ENCODE data around the gene KLK8. TPM values are rescaled to one million over a fixed set of nuclear protein-coding genes. Genes with fewer than 3 reads are reported as not detected.

The KLK8 gene
- polyA plus RNA-seq, 3 donors: 1.8 to 2.8 (median 2.8) TPM

DNA sequence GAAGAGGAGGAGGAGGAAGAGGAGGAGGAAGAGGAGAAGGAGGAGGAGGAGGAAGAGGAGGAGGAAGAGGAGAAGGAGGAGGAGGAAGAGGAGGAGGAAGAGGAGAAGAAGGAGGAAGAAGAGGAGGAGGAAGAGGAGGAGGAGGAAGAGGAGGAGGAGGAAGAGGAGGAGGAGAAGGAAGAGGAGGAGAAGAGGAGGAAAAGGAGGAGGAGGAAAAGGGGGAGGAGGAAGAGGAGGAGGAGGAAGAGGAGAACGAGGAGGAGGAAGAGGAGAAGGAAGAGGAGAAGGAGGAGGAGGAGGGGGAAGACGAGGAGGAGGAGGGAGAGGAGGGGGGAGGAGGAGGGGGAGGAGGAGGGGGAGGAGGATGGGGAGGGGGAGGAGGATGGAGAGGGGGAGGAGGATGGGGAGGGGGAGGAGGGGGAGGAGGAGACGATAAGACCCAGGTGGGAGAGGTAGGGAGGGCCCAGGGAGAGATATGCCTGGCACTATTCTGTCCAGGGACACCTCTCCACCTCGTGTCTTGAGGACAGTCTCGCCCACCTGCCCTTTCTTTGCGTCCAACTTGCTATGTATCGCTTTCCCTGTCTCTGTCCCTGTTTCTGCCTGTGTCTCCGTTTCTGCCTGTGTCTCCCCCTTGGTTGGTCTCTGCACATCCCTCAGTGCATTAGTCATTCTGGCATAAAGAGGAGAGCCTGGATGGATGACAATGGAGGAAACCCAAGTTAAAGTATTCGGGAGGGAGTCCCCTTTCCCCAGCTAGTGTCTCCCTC lies 41.5 kb downstream of the KLK8 start:
- DNase-seq: no peak

- DNase-seq: no peak
These were observed 43.8 kb downstream of the KLK8 start for GRCh38 chr19:50957587-50957986.

DNA sequence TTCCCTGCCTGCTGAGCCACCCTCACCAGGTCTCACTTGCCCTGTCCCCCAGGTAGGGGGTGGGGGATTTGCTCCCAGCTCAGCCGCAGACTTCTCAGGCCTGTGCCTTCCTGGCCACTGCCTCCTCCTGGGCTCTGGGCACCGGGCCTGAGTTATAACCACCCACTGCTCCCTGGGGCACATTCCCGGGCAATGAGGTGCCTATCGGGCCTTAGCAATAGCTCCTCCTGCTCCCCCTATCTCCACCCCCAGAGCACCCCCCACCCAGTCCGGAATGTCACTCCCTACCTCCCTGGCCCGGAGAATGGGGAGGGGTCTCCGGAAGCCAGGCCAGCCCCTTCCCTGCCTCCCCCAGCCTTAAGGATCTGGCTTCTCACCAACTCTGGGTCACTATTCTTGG lies 48.5 kb downstream of the KLK8 start, which contains the start of gene KLK5:
Gene KLK5, minus strand, starts transcription at position 129 of the 400 bp plus-strand sequence. CDS start 381 bp downstream, outside the sequence.
- DNase-seq: no peak

- no peak for DNase-seq
These were observed 51.5 kb downstream of the KLK8 start for GRCh38 chr19:50949861-50950260.

DNA sequence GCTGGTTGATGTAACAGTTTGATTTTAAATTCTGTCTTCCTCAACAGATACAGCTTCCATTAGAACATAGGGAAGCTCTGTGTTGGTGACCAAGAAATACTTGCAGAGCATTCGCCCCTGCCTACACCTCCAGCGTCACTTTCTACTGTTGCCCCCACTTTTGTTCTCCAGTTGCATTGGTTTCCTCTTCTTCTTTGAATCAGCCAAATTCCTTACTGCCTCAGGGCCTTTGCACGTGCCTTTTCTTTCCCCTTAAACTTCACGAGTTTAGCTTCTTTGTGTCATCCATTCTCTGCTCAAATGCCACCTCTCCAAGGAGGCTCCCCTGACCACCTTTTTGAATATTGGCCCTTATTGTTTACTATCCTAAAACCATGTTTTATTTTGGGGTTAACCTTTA lies 54.3 kb downstream of the KLK8 start:
- no peak for DNase-seq

Other genes starting within 250 kb of the KLK8 start
- gene GPR32, start 231.1 kb downstream of the KLK8 start, polyA plus RNA-seq (ENCODE audit: insufficient read length in 3 of 3): not detected
- under 1 TPM in 1 of 3 donors, not detected in 2; 0.09 TPM for gene ACP4, start 211.2 kb downstream of the KLK8 start, polyA plus RNA-seq (ENCODE audit: insufficient read length in 3 of 3)
- 1 to 10 TPM; 1.2 to 1.7 (median 1.3) TPM for gene KLK1, start 177.8 kb downstream of the KLK8 start, polyA plus RNA-seq (ENCODE audit: insufficient read length in 3 of 3)
- not detected for gene KLK15, start 168.0 kb downstream of the KLK8 start, polyA plus RNA-seq (ENCODE audit: insufficient read length in 3 of 3)
- gene KLK3, start 146.7 kb downstream of the KLK8 start, polyA plus RNA-seq (ENCODE audit: insufficient read length in 3 of 3): under 1 TPM; 0.47 to 0.58 (median 0.51) TPM
- under 1 TPM in 2 of 3 donors, not detected in 1; 0.21 to 0.34 TPM for gene KLK2, start 128.2 kb downstream of the KLK8 start, polyA plus RNA-seq (ENCODE audit: insufficient read length in 3 of 3)
- under 1 TPM in 1 of 3 donors, not detected in 2; 0.06 TPM for gene KLK4, start 90.2 kb downstream of the KLK8 start, polyA plus RNA-seq (ENCODE audit: insufficient read length in 3 of 3)
- 1 to 10 TPM; 1.6 to 1.9 (median 1.9) TPM for gene KLK5, start 48.6 kb downstream of the KLK8 start, polyA plus RNA-seq (ENCODE audit: insufficient read length in 3 of 3)
- 10 to 100 TPM; 37.7 to 40.8 (median 37.7) TPM for gene KLK6, start 32.0 kb downstream of the KLK8 start, polyA plus RNA-seq (ENCODE audit: insufficient read length in 3 of 3)
- 1 to 10 TPM; 3.3 to 4.5 (median 3.8) TPM for gene KLK7, start 17.7 kb downstream of the KLK8 start, polyA plus RNA-seq (ENCODE audit: insufficient read length in 3 of 3)
- under 1 TPM; 0.16 to 0.36 (median 0.24) TPM for gene KLK10, start 18.1 kb upstream of the KLK8 start, polyA plus RNA-seq (ENCODE audit: insufficient read length in 3 of 3)
- under 1 TPM in 1 of 3 donors, not detected in 2; 0.14 TPM for gene KLK11, start 25.0 kb upstream of the KLK8 start, polyA plus RNA-seq (ENCODE audit: insufficient read length in 3 of 3)
- gene KLK12, start 33.4 kb upstream of the KLK8 start, polyA plus RNA-seq (ENCODE audit: insufficient read length in 3 of 3): not detected
- gene KLK13, start 63.5 kb upstream of the KLK8 start, polyA plus RNA-seq (ENCODE audit: insufficient read length in 3 of 3): under 1 TPM; 0.24 to 0.65 (median 0.53) TPM
- under 1 TPM; 0.14 to 0.32 (median 0.19) TPM for gene KLK14, start 81.3 kb upstream of the KLK8 start, polyA plus RNA-seq (ENCODE audit: insufficient read length in 3 of 3)
- 1 to 10 TPM; 3.0 to 5.1 (median 4.3) TPM for gene CTU1, start 106.8 kb upstream of the KLK8 start, polyA plus RNA-seq (ENCODE audit: insufficient read length in 3 of 3)
- 1 to 10 TPM; 1.5 to 1.8 (median 1.5) TPM for gene SIGLEC9, start 123.3 kb upstream of the KLK8 start, polyA plus RNA-seq (ENCODE audit: insufficient read length in 3 of 3)
- under 1 TPM; 0.33 to 0.43 (median 0.36) TPM for gene SIGLEC7, start 140.7 kb upstream of the KLK8 start, polyA plus RNA-seq (ENCODE audit: insufficient read length in 3 of 3)
- gene CD33, start 223.5 kb upstream of the KLK8 start, polyA plus RNA-seq (ENCODE audit: insufficient read length in 3 of 3): 1 to 10 TPM; 1.8 to 2.5 (median 2.3) TPM
- not detected for gene SIGLECL1, start 249.5 kb upstream of the KLK8 start, polyA plus RNA-seq (ENCODE audit: insufficient read length in 3 of 3)

All from renal pelvis (tissue), 4 donors.